Lung microvascular endothelial cell (primary cell): ENCODE data around the gene KIR2DL3. TPM values are rescaled to one million over a fixed set of nuclear protein-coding genes. Genes with fewer than 3 reads are reported as not detected.

ENCODE experiments used
- DNase-seq, 2 donors: peaks; one replicate each; pipeline versions ENCODE4 v3.0.0 to v3.0.0-alpha.2; 2010; ENCODE audit warnings: low read depth in 2 of 2
- total RNA-seq: library from RNA; depleted of rRNA; stranded (reverse); fragments of >200 nt; gene quantifications from 2 replicates; pipeline ENCODE4 v1.2.1, GENCODE V29; 2014

The KIR2DL3 gene
- total RNA-seq, 1 donor from 2014 or later, result not detected

DNA sequence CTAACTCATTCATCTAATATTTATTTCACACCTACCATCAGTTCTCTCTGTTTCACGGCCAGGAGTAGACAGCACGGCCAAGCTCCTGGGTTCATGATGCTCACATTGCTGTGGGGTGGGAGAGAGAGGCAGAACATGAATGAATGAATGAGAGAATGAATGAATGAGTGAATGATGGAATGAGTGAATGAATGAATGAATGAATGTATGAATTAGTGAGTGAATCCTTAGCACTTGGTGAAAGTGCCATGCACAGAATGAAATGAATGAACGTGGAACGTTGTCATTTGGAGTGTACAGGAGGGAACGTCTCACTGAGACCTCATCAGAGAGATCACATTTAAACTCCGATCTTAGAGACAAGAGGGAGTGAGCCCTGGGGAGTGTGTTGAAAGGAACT, 53.2 kb downstream of the KIR2DL3 start:
- no peak for DNase-seq

DNA sequence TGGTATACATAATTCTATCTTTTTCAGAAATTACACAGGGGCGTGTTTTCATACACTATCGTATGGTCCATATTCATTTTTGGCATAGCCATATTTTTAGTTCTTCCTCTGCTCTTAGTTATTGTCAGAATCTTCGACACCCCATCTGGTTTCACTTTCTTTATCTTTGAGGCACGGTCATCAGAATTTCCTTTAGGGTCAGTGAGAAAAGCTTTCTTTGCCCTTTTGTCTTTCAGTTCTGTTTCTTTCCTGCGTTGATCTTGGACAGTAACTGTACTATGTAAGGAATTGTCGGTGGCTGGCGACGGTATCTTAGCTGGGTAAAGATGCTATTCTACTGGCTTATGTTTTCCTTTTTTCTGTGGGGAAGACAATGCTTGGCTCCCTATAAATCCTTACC, 54.5 kb downstream of the KIR2DL3 start:
- DNase-seq, result no peak

DNA sequence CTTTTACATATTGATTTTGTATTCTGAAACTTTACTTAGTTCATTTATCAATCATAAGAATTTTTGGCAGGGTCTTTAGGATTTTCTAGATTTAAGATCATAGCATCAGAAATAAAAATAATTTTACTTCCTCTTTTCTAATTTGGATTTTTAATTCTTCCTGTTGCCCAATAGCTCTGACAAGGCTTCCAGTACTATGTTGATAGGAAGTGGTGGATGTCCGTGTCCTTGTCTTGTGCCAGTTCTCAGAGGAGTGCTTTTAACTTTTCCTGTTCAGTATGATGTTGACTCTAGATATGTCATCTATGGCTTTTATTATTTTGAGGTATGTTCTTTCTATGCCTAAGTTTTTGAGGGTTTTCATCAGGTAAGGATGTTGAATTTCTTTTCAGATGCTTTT, 57.4 kb downstream of the KIR2DL3 start:
- no peak for DNase-seq

Other genes with a start within 250 kb of the KIR2DL3 start
- gene LAIR2, start 235.7 kb upstream of the KIR2DL3 start, total RNA-seq, result not detected in 2 replicates
- not detected in 2 replicates for gene LILRA2, start 164.7 kb upstream of the KIR2DL3 start, total RNA-seq
- not detected in 2 replicates for gene LILRA1, start 144.9 kb upstream of the KIR2DL3 start, total RNA-seq
- gene LILRB1, start 108.0 kb upstream of the KIR2DL3 start, total RNA-seq, result not detected in 2 replicates
- not detected in 2 replicates for gene LILRB4, start 75.5 kb upstream of the KIR2DL3 start, total RNA-seq
- not detected in 2 replicates for gene KIR3DL3, start 14.1 kb upstream of the KIR2DL3 start, total RNA-seq
- gene KIR2DL1, start 31.3 kb downstream of the KIR2DL3 start, total RNA-seq, result not detected in 2 replicates
- gene KIR2DL4, start 65.1 kb downstream of the KIR2DL3 start, total RNA-seq, result not detected in 2 replicates
- not detected in 2 replicates for gene KIR3DL1, start 78.0 kb downstream of the KIR2DL3 start, total RNA-seq
- not detected in 2 replicates for gene KIR2DS4, start 94.2 kb downstream of the KIR2DL3 start, total RNA-seq
- not detected in 2 replicates for gene KIR3DL2, start 111.9 kb downstream of the KIR2DL3 start, total RNA-seq
- not detected in 2 replicates for gene FCAR, start 135.7 kb downstream of the KIR2DL3 start, total RNA-seq
- not detected in 2 replicates for gene NCR1, start 167.6 kb downstream of the KIR2DL3 start, total RNA-seq
- gene NLRP7, start 209.0 kb downstream of the KIR2DL3 start, total RNA-seq, result not detected in 2 replicates
- gene NLRP2, start 227.9 kb downstream of the KIR2DL3 start, total RNA-seq, result 0.22 and 2.6 TPM in 2 replicates